ENCODE data around the gene NOS3. TPM values are rescaled to one million over a fixed set of nuclear protein-coding genes. Genes with fewer than 3 reads are reported as not detected.

NOS3 gene
- total and polyA plus RNA-seq, 2 donors (not counting 3 experiments of a cell fraction or from before 2014, with no cell fraction given), result 82.8 to 95.1 TPM

- H3K36me3 ChIP-seq (ENCODE audit: control insufficient read depth in 2 of 2, extremely low read depth in 1 of 2, insufficient read depth in 2 of 2, low read length in 2 of 2), result peaks cover 0 to 27% of the 10 kb centered on the region in 2 experiments
- no peak overlapping the region for H3K4me2 ChIP-seq (ENCODE audit: insufficient read depth, low read length)
- H3K4me1 ChIP-seq (ENCODE audit: control insufficient read depth, extremely low read depth, insufficient read depth, low read length), result peaks cover 35% of the 10 kb centered on the region
- dilution Hi-C loops (cut with MboI; ENCODE audit: extremely low pct_ligation_motif_present, low sequenced_read_pairs) (no loop called here), intact Hi-C loops (cut with micrococcal nuclease) (no loop called here)
- TF ChIP-seq MYC (IDR thresholded peaks at IDR 0.05; ENCODE audit: low read depth, low read length) (no peak), POLR2A (IDR thresholded peaks at IDR 0.05; ENCODE audit: low read depth, low read length) (no peak), CTCF (IDR thresholded peaks at IDR 0.05; ENCODE audit: extremely low read depth in 1 of 2, insufficient read depth in 1 of 2, low read depth in 1 of 2, low read length in 2 of 2) (no peak), JUN (IDR thresholded peaks at IDR 0.05; ENCODE audit: borderline replicate concordance, insufficient read depth, insufficient read length, low read depth) (no peak), POLR2AphosphoS5 (IDR thresholded peaks at IDR 0.05; ENCODE audit: insufficient read depth, low read depth, low read length) (no peak), EZH2 (IDR thresholded peaks at IDR 0.05; ENCODE audit: borderline replicate concordance, low read depth, low read length, severe bottlenecking) (no peak), MAX (IDR thresholded peaks at IDR 0.05; ENCODE audit: insufficient read depth, insufficient read length) (no peak), GATA2 (IDR thresholded peaks at IDR 0.05; ENCODE audit: insufficient read depth, insufficient read length, low read depth, low read length) (no peak), FOS (IDR thresholded peaks at IDR 0.05; ENCODE audit: borderline replicate concordance, insufficient read depth, low read length) (no peak)
- no peaks in the 10 kb centered on the region for H4K20me1 ChIP-seq (replicated peaks; ENCODE audit: control insufficient read depth, extremely low read depth, insufficient read depth, low read length)
- H3K79me2 ChIP-seq (ENCODE audit: control insufficient read depth, insufficient read depth, low read length), result no peaks in the 10 kb centered on the region
- DNase-seq (ENCODE audit: low read depth, low spot score) (no peak), FAIRE-seq (no peak)
- no peak overlapping the region for H2AFZ ChIP-seq (ENCODE audit: low read depth, low read length)
- POLR2A ChIA-PET, result no interaction called here
- H3K9me1 ChIP-seq (replicated peaks; ENCODE audit: control insufficient read depth, extremely low read depth, insufficient read depth, low read length), result no peaks in the 10 kb centered on the region
- no peak overlapping the region for H3K27ac ChIP-seq (ENCODE audit: insufficient read depth, low read depth, low read length)
- no TSS peak for BruUV-seq (replicated peaks)
- H3K4me3 ChIP-seq (replicated peaks in 1 of 3; ENCODE audit: insufficient read depth in 1 of 3, low read depth in 1 of 3, low read length in 3 of 3), result no peak overlapping the region
- no peak overlapping the region for H3K9ac ChIP-seq (replicated peaks; ENCODE audit: extremely low read depth, insufficient read depth, low read length)
- CTCF ChIA-PET, result interaction anchor here (1.0 to 9.4 kb wide), 10 partner anchors 10 to 112 kb away, joined by 3 to 107 read pairs (median 12); partner anchors contain the start of genes ATG9B and NOS3
- no peaks in the 10 kb centered on the region for H3K9me3 ChIP-seq (replicated peaks; ENCODE audit: control insufficient read depth, insufficient read depth, low read length)
- H3K27me3 ChIP-seq (ENCODE audit: control insufficient read depth in 2 of 2, insufficient read depth in 2 of 2, low read length in 2 of 2), result no peaks in the 10 kb centered on the region
These were observed 19.2 kb downstream of the NOS3 start for GRCh38 chr7:151010037-151010306.
